GM19438 (cell line): ENCODE data around the gene DUSP12.
"Not testable (repeated sequence)": the region's sequence is repeated elsewhere in the genome, so short reads cannot be mapped to it uniquely, and the experiment has no call there.

Experiments
- ATAC-seq: cut with Tn5 transposase; IDR thresholded peaks from one replicate; pipeline ENCODE4 v1.9.1; 2021; ENCODE audit warnings: low read depth; ENCODE audit not compliant: unreplicated experiment

DUSP12 gene

DNA sequence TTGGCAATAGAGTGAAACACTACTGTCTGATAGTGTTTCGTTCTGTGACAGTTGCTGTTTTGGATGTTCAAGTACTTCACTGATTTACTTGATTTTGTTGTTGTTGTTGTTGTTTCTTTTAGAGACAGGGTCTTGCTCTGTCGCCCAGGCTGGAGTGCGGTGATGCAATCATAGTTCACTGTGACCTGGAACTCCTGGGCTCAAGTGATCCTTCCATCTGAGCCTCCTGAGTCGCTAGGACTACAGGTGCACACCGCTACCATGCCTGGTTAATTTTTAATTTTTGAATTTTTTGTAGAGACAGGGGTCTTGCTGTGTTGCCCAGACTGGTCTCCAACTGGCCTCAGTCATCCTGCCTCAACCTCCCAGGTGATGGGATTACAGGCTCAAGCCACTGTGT is 18.9 kb downstream of the DUSP12 start:
- ATAC-seq: no peak

GRCh38 chr1:161768986-161769672 is 19.5 kb downstream of the DUSP12 start:
- no peak for ATAC-seq

DNA sequence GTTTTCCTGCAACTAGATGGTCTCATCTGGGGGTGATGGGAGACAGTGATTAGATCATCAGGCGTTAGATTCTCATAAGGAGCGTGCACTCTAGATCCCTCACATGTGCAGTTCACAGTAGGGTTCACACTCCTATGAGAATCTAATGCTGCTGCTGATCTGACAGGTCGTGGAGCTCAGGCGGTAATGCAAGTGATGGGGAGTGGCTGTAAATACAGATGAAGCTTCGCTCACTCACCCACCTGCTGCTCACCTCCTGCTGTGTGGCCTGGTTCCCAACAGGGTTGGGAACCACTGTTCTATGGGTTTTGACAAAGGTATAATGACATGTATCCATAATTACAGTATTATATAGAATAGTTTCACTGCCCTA is 20.1 kb downstream of the DUSP12 start:
- ATAC-seq: not testable (repeated sequence)

DNA sequence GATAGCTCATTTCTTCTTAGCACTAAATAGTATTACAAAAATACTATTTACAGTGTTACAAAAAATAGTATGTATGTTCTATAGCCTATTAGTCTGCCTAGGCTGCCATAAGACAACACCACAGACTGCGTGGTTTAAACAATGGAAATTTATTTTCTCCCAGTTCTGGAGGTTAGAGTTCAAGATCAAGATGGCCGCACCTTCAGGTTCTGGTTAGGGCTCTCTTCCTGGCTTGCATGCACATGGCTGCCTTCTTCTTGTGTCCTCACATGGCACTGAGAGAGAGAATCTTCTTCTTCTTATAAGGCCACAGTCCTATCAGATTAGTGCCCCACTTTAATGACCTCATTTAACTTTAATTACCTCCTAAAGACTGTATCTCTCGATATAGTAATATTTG is 20.7 kb downstream of the DUSP12 start:
- ATAC-seq: no peak

DNA sequence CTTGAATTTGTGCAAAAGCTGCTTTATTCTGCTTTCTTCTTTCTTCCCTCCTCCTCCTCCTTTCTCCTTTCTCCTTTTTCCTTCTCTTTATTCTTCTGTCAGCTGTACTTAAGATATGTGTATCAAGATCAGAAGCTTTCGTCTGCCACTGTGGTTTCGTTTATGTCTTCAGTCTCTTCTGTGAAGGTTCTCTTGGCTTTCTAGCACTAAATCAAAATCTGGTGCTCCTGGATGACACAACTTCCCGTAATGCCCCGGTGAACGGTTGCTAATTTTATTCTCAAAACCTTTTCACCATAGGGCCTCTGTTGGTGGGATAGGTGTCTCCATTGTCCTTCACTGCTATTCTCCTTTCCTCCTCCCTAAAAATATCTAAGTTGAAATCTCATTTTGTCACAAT is 21.6 kb downstream of the DUSP12 start:
- ATAC-seq: no peak

DNA sequence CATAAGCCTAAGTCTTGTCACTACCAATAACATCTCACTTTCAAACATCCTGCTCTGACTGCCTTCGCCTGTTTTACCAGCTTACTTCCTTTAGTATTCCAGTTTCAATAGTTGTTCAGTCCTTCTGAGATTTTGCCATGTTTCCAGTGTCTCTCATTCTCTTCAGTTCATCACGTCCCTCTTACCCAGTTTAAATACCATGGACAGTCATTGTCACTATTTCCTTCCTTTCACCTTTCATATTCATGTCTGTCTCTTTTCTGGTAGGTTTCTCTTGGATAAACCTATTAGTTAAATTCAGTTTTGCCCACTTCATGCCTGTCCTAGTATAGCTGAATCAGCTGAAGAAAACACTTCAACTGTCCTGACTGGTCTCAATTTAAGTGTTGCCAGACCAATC is 22.4 kb downstream of the DUSP12 start:
- ATAC-seq: no peak

GRCh38 chr1:161772397-161772796 is 22.8 kb downstream of the DUSP12 start:
- ATAC-seq: no peak

DNA sequence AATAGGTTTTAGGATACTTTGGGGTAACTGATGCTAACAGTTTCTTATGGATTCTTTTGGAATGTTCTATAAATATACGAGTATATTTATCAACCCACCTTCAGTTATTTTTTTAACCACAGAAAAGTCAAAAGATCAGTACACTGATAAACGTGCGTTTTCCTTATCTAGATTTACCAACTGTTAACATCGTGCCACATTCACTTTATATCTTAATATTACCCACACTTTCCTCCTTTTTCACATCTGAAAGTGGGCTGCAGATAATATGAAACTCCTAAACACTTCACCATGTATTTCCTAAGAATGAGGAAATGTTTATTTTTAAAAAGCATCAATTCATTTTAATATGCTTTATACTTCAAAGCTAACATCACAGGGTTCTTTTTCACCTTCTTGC is 24.2 kb downstream of the DUSP12 start:
- no peak for ATAC-seq

GRCh38 chr1:161777261-161777660 is 27.7 kb downstream of the DUSP12 start:
- ATAC-seq: no peak

DNA sequence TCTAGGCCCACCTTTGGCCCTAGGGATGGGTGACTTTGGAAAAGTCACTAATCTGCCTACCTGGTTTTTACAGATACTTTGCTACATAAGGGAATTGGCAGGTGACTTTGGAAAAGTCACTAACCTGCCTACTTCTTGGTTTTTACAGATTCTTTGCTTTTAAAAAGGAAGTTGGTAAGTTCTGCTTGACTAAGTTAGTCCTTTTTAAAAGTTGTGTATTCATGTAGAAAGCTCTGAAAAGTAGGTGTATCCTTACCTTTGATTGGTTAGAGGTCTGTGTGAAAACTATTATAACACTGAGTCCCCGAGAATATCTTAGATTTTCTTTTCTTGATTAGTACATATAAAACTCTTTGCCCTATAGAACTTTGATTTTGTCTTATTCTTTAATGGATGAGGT is 28.9 kb downstream of the DUSP12 start:
- no peak for ATAC-seq

- ATAC-seq: no peak
Measured at GRCh38 chr1:161779393-161779792, 29.8 kb downstream of the DUSP12 start.

DNA sequence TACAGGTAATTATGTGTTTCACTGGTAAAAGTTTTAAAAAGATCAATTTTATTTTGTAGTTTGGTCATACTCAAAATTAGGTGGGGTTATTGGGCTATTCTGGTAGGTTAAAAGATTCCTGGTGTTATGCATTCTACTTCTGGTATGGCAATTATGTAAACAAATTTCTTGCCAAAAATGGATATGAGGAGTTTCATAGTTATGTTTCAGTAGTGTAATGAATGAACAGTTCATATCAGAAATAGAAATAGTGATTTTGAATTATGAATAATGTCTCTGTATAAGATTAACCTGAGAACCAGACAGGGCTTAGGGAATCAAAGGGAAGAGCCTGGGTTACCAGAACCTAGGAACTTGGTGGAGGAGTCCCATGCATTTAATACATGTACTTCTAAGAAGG is 32.4 kb downstream of the DUSP12 start:
- ATAC-seq: no peak

DNA sequence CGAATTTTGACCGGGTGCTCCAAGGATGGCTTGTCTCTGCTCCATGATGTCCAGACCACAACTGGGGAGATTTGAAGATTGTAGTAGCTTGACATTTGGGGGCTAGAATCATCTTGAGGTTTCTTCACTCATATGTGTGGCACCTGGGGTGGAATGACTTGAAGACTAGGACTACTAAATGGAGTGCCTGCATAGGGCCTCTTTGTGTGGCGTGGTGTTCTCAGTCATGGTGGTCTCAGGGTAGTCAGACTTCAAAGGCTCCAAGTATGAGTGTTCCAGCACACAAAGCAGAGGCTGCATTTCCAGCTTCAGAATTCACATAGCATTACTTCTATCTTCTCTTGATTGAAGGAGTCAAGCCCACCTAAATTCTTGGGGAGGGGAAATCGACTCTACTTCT is 33.3 kb downstream of the DUSP12 start:
- no peak for ATAC-seq

GRCh38 chr1:161784968-161785367 is 35.4 kb downstream of the DUSP12 start:
- no peak for ATAC-seq

- ATAC-seq: no peak
Measured at GRCh38 chr1:161787355-161787754, 37.8 kb downstream of the DUSP12 start.

DNA sequence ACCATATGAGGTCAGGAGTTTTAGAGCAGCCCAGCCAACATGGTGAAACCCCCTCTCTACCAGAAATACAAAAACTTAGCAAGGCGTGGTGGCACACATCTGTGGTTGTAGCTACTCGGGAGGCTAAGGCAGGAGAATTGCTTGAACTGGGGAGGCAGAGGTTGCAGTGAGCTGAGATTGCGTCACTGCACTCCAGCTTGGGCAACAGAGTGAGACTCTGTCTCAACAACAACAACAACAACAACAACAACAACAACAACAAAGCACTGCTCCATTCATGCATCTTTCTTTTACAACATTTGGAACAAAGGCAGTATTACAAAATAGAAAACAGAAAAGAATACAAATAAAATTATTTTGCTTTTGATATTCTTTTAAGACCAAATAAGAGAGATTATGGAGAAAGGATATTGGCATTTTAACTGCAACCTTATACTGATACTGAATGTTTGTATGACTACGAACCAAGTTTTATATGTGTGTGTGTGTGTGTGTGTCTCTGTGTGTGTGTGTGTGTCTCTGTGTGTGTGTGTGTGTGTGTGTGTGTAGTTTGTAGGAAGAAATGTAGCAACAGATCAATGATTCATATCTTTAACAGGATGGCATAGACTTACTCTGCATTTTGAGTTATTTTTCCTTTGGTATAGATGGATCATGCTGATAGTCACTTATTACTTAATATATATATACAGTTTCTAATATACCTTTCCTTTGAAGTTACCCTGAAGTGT is 41.2 kb downstream of the DUSP12 start:
- no peak for ATAC-seq

DNA sequence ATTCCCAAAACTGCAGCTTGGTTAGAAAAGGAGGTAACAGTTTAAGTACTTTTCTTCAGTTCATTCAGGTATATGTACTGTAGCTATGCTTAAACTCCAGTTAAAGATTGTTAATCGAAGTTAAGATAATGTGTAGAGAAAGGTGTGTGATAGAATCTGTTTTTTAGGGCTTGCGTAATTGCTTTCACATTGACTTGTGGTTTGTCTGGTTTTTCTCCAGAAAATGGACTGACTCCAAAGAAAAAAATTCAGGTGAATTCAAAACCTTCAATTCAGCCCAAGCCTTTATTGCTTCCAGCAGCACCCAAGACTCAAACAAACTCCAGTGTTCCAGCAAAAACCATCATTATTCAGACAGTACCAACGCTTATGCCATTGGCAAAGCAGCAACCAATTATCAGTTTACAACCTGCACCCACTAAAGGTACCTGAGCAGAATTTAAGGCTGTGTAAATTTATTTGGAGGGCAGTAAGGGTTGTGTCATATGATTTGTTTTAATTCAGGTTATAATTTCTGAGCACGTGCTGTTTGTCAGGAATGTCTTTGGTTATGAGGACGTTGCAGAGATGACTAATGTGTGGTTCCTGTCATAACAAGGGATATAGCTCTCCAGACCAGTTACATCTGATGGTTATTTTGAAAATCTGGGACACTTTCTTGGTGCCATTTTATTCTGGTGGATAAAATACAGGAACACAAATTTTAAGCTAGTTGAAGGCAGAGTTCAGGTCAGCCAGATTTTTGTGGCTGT is 42.5 kb downstream of the DUSP12 start:
- ATAC-seq: no peak

GRCh38 chr1:161792740-161793139 is 43.2 kb downstream of the DUSP12 start:
- ATAC-seq: no peak

- no peak for ATAC-seq
Measured at GRCh38 chr1:161799792-161800191, 50.2 kb downstream of the DUSP12 start.

- ATAC-seq: no peak
Measured at GRCh38 chr1:161801955-161802354, 52.4 kb downstream of the DUSP12 start.

- no peak for ATAC-seq
Measured at GRCh38 chr1:161803181-161803580, 53.6 kb downstream of the DUSP12 start.
